Natural killer cell (primary cell): Measurements from ENCODE around the gene SCARB1. TPM values are rescaled to one million over a fixed set of nuclear protein-coding genes. Genes with fewer than 3 reads are reported as not detected.
A peak's percentile ranks its signal among the peaks of the same experiment; 100 is the strongest.

Source experiments
- ATAC-seq, 3 donors: fragments of 150-1000 bp in 2 of 3; fragments of 200-7000 bp in 1 of 3; cut with Tn5 transposase; 1 replicate in 1 of 3; 2 replicates in 2 of 3; pipeline ENCODE4 v1.10.0; 2021; ENCODE audit warnings: mild to moderate bottlenecking in 2 of 3, moderate library complexity in 2 of 3
- DNase-seq, 2 donors: peaks; one replicate each; pipeline versions ENCODE4 v3.0.0 to v3.0.0-alpha.2; 2013 to 2021; ENCODE audit warnings: mixed read lengths in 1 of 2
- H3K27ac ChIP-seq: one replicate; pipeline ENCODE4 v1.5.1; 2013; ENCODE audit warnings: mild to moderate bottlenecking, low read length
- H3K27me3 ChIP-seq: one replicate; pipeline ENCODE4 v1.6.1; 2013; ENCODE audit warnings: low read length; ENCODE audit not compliant: control insufficient read depth, insufficient read depth
- H3K36me3 ChIP-seq: one replicate; pipeline ENCODE4 v1.6.1; 2013; ENCODE audit warnings: low read length; ENCODE audit not compliant: control insufficient read depth, insufficient read depth
- H3K4me1 ChIP-seq: one replicate; pipeline ENCODE4 v1.6.1; 2013; ENCODE audit warnings: low read length; ENCODE audit not compliant: control insufficient read depth, insufficient read depth
- H3K4me3 ChIP-seq: one replicate; pipeline ENCODE4 v1.5.1; 2013; ENCODE audit warnings: low read length
- H3K9me3 ChIP-seq: one replicate; pipeline ENCODE4 v1.6.1; 2013; ENCODE audit warnings: low read length; ENCODE audit not compliant: control insufficient read depth, insufficient read depth
- H3K27ac Mint-ChIP-seq, 2 donors: one replicate each; pipeline ENCODE4 v1.8.0; 2022; ENCODE audit warnings: mild to moderate bottlenecking in 2 of 2, mixed read lengths in 2 of 2, moderate library complexity in 1 of 2
- H3K27me3 Mint-ChIP-seq, 2 donors: one replicate each; pipeline ENCODE4 v1.8.0; 2022; ENCODE audit warnings: low read depth in 2 of 2, mixed read lengths in 2 of 2
- H3K36me3 Mint-ChIP-seq: one replicate; pipeline ENCODE4 v1.8.0; 2022; ENCODE audit warnings: mixed read lengths
- H3K4me1 Mint-ChIP-seq, 2 donors: one replicate each; pipeline ENCODE4 v1.8.0; 2022; ENCODE audit warnings: mixed read lengths in 2 of 2
- H3K4me3 Mint-ChIP-seq: one replicate; pipeline ENCODE4 v1.8.0; 2022; ENCODE audit warnings: mild to moderate bottlenecking, moderate library complexity, mixed read lengths
- H3K9me3 Mint-ChIP-seq, 2 donors: one replicate each; pipeline ENCODE4 v1.8.0; 2022; ENCODE audit warnings: mixed read lengths in 2 of 2
- WGBS: methylation state at CpG from one replicate; pipeline ENCODE4 v1.1.7; 2013; ENCODE audit warnings: missing lambda C conversion rate; ENCODE audit not compliant: insufficient coverage; 5-methylcytosine and 5-hydroxymethylcytosine counted together
- intact Hi-C: fragments of 100-400 bp; cut with micrococcal nuclease; formaldehyde crosslinking; loops from one replicate; pipeline ENCODE4 v1.14.2; 2022
- total RNA-seq, 4 donors: library from RNA; stranded (reverse); fragments of 120-200 nt in 1 of 4; gene quantifications; one replicate each; pipeline versions ENCODE4 v1.2.3 to v1.2.4, GENCODE V29; 2013 to 2022
- TF ChIP-seq, protein P1 (sequence below): fragments of 200-600 bp; IDR thresholded peaks from one replicate; pipeline ENCODE4 v1.8.0; 2022; ENCODE audit warnings: antibody characterized with exemption

The SCARB1 gene
- total RNA-seq, 3 donors from 2014 or later (not counting 1 experiment from before 2014, with no cell fraction given): 1.1 to 2.7 (median 1.3) TPM

DNA sequence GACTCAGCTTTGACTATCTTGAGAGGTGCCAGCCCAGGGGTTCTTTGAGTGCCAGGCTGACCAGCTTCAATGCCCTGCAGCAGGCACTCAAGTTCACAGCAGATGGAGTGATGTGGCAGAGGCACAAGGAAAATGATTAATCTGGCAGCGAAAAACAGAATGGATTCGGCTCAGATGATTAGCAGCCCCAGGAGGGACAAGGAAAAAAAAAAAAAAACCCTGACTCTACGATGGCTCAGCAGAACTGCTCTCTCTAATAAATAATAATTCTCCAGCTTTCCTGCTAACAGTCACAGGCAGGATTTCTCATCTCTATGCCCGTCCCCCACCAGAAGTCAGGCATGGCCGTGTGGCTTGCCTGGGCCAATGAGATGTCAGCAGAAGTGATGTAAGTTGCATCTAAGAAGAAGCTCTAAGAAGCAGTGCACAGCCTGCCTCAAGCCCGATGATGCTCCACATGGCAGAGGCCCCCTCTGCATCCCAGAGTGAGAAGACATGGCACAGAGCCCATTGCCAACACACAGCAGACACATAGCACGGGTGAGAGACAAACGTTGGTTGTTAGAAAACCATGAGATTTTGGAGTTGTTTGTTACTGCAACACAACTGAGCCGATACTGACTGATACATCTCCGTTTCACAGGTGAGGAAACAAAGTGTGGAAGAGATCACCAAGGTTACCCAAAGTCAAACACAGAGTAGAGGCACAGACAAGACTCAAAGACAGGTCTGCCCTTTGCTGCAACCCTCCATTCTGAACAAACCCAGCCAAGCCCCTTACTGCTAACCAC, 111.0 kb downstream of the SCARB1 start:
- Histone ChIP-seq H3K36me3 (no peaks in the 10 kb centered on the region), H3K9me3 (peaks cover 3% of the 10 kb centered on the region), H3K27ac (no peak overlapping the region), H3K4me3 (no peak overlapping the region), H3K27me3 (peaks cover 10% of the 10 kb centered on the region), H3K4me1 (peaks cover 35% of the 10 kb centered on the region)
- 83% methylated on average over 9 of the region's 10 CpGs for WGBS
- intact Hi-C loops: no loop called here
- H3K4me3 Mint-ChIP-seq: no peak overlapping the region
- no peak for ATAC-seq
- H3K36me3 Mint-ChIP-seq: no peaks in the 10 kb centered on the region
- peaks cover 31 to 56% of the 10 kb centered on the region in 2 donors for H3K27me3 Mint-ChIP-seq
- no peak overlapping the region for H3K27ac Mint-ChIP-seq
- H3K9me3 Mint-ChIP-seq: no peaks in the 10 kb centered on the region
- H3K4me1 Mint-ChIP-seq: peaks cover 26 to 30% of the 10 kb centered on the region in 2 donors
- no peak for DNase-seq
- TF ChIP-seq, protein P1, sequence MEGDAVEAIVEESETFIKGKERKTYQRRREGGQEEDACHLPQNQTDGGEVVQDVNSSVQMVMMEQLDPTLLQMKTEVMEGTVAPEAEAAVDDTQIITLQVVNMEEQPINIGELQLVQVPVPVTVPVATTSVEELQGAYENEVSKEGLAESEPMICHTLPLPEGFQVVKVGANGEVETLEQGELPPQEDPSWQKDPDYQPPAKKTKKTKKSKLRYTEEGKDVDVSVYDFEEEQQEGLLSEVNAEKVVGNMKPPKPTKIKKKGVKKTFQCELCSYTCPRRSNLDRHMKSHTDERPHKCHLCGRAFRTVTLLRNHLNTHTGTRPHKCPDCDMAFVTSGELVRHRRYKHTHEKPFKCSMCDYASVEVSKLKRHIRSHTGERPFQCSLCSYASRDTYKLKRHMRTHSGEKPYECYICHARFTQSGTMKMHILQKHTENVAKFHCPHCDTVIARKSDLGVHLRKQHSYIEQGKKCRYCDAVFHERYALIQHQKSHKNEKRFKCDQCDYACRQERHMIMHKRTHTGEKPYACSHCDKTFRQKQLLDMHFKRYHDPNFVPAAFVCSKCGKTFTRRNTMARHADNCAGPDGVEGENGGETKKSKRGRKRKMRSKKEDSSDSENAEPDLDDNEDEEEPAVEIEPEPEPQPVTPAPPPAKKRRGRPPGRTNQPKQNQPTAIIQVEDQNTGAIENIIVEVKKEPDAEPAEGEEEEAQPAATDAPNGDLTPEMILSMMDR: no peak

DNA sequence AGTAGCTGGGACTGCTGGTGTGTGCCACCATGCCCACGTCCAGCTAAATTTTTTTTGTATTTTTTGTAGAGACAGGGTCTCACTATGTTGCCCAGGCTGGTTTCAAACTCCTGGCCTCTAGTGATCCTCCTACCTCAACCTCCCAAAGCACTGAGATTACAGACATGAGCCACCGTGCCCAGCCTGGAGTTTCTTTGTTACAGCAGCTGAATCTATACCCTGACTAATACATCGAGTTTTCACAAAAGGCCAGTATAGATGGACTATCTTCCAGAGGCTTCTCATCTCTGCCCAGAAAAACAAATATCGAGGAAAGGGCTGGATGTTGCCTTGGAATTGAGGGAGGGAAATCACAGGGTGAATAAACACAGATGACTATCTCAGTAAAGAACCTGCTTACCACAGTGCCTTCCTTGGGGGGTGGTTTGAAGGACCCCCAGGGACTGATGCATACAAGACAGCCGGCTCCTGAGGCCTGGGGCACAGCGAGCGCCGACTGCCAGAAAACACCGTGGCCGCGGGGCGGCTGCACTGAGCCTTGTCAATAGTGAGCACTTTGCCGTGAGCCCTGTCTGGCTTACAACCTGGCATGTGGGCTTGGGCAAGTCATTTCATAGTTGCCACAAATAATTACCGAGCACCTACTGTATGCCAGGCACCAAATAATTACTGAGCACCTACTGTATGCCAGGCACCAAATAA, 111.9 kb downstream of the SCARB1 start:
- Mint-ChIP-seq H3K36me3 (no peaks in the 10 kb centered on the region), H3K27me3 (peaks cover 29 to 50% of the 10 kb centered on the region in 2 donors), H3K4me1 (peaks cover 21 to 26% of the 10 kb centered on the region in 2 donors), H3K4me3 (no peak overlapping the region), H3K27ac (no peak overlapping the region), H3K9me3 (no peaks in the 10 kb centered on the region)
- no peaks in the 10 kb centered on the region for H3K36me3 ChIP-seq
- H3K9me3 ChIP-seq: no peaks in the 10 kb centered on the region
- H3K27me3 ChIP-seq: peaks cover 5% of the 10 kb centered on the region
- WGBS: 92% methylated on average over 12 of the region's 14 CpGs
- ATAC-seq: no peak
- H3K4me3 ChIP-seq: no peak overlapping the region
- TF ChIP-seq, protein P1: no peak
- no peak for DNase-seq
- peaks cover 34% of the 10 kb centered on the region for H3K4me1 ChIP-seq
- intact Hi-C loops: no loop called here
- no peak overlapping the region for H3K27ac ChIP-seq

DNA sequence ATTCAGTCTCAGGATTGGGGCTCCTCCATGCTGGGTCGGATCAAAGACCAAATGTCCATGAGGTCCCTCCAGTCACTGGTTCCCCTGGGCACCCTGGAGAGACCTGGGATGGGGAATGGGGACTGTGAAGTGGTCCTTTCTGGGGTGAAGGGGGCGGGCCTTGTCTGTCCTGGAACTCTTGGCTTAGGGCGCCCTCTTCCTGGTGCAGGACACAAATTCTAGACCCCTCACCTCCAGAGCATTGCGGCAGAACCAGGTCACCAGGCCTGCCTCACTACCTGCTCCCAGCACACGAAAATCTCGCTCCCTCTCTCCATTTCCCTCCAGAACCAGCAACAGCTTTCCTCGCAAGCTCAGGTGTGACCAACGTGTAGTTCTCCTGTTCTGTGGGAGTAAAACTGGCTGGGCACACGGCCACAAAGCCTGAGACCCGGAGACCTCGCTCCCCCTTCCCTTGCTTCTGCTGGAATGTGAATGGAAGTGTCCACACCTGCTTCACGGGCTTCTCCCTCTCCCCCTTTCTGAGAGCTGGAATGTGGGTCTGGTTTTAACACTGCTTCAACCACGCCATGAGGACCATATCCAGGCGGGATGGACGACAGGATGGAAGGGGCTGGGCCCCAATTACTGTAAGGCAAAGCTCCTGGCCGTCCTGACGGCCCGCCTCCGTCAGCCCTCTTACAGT, 112.7 kb downstream of the SCARB1 start:
- Mint-ChIP-seq H3K27ac (no peak overlapping the region), H3K4me3 (no peak overlapping the region), H3K27me3 (peaks cover 30 to 52% of the 10 kb centered on the region in 2 donors), H3K36me3 (no peaks in the 10 kb centered on the region), H3K9me3 (no peaks in the 10 kb centered on the region), H3K4me1 (peaks cover 20 to 23% of the 10 kb centered on the region in 2 donors)
- TF ChIP-seq, protein P1: no peak
- Histone ChIP-seq H3K27me3 (peaks cover 5% of the 10 kb centered on the region), H3K4me3 (no peak overlapping the region), H3K36me3 (no peaks in the 10 kb centered on the region), H3K27ac (no peak overlapping the region), H3K9me3 (no peaks in the 10 kb centered on the region), H3K4me1 (peaks cover 34% of the 10 kb centered on the region)
- DNase-seq: peak in 1 of 2 donors; percentile 41
- intact Hi-C loops: no loop called here
- no peak for ATAC-seq
- WGBS: 83% methylated on average over 19 of the region's 19 CpGs
